GM21367 (cell line): Measurements from ENCODE around the gene PDE9A.

Experiments
- ATAC-seq: cut with Tn5 transposase; IDR thresholded peaks from one replicate; pipeline ENCODE4 v1.9.1; 2021; ENCODE audit not compliant: unreplicated experiment

The PDE9A gene

DNA sequence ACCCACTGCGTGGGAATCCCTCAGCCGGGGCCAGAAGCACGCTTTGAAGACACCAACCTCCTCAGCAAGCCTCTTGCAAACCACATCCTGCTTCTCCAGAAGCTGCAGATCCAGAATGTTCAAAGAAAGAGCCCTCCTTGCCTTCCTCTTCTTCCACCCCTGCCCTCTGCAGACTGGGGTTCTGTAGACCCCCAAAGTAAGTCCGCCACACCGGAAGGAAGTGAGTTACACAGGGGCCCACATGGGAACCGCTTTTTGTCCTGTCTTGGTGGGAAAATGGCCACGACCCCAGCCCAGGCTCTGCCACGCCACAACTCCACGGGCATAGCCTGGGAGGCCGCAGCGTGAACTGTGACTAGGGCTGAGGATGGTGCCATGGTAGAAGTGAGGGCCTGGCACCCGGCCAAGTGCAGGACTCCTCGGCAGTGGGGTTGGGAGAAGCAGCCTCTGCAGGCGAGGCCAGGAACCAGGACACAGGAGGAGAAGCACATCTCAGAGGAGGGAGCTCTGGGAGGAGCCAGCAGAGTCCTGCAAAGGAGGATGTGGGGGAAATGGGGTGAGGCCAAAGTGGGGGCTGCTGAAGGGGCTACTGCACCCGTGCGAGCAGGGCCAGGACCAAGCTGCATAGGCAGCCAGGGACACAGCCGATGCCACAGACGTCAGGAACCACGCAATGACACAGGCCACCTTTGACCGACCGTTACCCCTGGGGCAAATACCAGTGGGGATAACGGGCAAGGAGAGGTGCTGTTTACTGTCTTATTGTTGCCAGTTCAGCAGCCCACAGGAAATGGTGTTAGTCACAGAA, 30.9 kb downstream of the PDE9A start:
- ATAC-seq: no peak

GRCh38 chr21:42685036-42685435, 31.6 kb downstream of the PDE9A start:
- ATAC-seq: no peak

GRCh38 chr21:42685954-42686500, 32.6 kb downstream of the PDE9A start:
- ATAC-seq: no peak

GRCh38 chr21:42687796-42688195, 34.4 kb downstream of the PDE9A start:
- no peak for ATAC-seq

DNA sequence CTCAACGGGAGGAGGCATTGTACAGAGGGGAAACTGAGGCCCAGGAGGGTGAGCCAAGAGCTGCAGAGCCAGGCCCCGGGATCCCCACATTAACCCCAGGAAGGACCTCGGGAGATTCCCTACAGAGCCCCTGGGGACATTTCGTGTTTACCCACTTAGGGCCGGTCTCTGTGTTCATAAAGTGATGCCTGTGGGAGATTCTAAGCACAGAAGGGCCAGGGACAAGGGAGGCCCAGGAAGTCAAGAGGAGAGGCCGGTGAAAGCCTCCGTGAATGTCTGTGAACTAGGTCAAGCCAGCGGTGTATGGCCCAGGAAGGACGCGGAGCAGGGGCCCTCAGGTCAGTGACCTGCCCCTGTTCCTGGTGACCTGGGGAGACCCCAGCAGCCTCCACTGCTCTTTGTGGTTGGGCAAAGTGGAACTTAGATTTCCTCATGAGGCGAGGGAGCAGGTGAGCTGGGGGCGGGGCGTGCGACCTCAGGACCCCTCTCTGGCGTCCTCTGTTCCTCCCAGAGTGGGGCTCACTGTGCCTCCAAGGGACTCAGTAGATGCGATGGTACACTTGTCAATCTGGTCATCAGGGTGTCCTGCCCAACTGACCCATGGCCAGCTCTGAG, 34.9 kb downstream of the PDE9A start:
- ATAC-seq: no peak

GRCh38 chr21:42688841-42689371, 35.5 kb downstream of the PDE9A start:
- no peak for ATAC-seq

GRCh38 chr21:42690586-42690985, 37.2 kb downstream of the PDE9A start:
- ATAC-seq: no peak

- ATAC-seq: no peak
These were observed 38.6 kb downstream of the PDE9A start for GRCh38 chr21:42691901-42692559.

DNA sequence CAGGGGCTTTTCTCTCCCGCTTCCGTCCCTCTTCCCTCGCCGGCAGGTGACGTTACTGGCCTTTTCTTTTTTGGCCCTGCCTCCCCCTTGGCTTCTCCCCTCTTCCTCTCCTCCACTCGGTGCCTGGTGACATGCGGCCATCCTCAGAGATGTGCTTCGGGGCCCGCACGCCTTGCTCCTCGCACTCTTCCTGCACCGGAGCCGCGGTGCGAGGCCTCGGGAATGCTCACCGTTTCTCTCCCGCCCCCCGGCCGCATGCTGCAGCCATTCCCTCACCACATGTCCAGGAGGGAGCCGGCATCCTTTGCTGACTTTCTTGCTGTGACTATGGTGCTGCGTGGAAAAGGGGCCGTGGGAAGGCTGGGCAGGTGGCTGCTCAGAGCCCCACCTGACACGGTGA, 39.3 kb downstream of the PDE9A start:
- no peak for ATAC-seq

- ATAC-seq: no peak
These were observed 41.6 kb downstream of the PDE9A start for GRCh38 chr21:42694751-42695696.

DNA sequence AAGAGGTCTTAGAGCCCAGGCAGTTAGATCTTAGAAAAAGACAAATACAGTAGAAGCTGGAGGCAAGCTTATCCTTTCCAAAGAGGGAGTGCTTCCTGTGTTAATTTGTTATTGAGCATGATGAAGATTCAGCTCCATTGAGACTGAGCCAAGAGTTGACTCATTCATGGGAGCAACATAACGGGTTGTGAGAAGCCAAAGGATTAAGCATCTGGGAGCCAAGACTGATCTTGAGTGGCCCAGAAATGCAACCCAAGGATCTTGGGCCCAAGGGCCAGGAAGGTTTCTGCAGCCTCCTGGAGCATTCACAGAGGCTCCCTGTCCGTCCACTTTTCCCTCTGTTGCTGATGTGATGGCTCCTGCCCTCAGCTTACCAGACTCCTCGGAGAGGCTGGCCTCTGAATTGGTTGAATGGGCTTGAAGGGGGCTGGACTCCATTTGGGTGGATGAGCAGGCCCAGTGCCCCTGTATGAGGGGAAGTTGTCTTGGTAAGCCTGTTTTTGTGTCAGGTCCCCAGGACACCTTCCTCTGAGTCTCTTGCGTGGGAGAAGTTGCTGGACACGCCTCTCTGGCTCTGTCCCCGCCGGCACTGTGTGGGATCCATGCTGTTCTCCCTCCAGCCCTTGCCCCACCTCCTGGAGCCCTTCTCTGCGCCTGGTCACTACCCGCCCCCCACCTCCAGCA, 42.4 kb downstream of the PDE9A start:
- no peak for ATAC-seq

DNA sequence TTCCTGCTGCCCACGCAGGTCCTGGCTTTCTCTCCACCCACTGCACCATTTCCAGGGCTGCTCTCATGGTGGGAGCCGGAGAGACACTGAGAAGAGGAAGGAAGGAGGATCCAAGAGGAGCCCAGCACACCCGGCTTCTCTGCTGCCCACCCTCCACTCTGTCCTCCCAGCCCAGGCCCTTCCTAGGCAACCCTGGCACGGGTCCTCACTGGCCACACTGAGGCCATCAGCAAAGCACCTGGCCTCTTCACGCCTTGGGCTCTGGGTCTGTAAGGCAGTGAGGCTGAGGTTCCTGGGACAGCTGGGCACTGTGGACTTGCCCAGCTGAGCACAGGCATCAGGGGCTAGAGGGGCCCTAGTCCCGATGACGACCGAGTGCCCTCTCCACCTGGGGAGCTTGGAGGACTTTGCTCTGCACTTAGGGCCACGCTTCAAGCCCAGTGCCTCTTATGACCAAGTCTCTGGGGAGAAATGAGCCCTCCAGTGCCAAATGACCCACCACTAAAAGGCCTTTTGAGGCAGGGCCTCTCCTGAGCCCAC, 43.1 kb downstream of the PDE9A start:
- ATAC-seq: no peak

DNA sequence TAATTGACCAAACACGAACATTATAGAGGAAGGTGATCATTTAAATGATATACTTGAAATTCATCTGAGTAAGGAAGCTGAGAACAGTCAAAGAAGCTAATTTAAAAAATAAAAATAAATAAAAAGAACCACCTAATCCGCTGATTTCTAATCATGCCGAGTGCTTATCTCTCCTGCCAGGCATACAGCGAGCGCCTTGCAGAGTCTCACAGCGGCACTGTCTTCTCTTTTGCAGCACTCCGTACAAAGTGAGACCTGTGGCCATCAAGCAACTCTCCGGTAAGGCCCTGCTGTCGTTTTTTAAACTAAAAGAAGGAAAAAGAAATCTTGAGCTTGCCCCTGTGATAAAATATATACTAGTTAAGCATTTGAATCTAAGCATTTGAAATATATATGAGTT, 45.3 kb downstream of the PDE9A start:
- no peak for ATAC-seq

GRCh38 chr21:42699196-42699595, 45.8 kb downstream of the PDE9A start:
- ATAC-seq: no peak

- no peak for ATAC-seq
These were observed 48.5 kb downstream of the PDE9A start for GRCh38 chr21:42701706-42702456.

DNA sequence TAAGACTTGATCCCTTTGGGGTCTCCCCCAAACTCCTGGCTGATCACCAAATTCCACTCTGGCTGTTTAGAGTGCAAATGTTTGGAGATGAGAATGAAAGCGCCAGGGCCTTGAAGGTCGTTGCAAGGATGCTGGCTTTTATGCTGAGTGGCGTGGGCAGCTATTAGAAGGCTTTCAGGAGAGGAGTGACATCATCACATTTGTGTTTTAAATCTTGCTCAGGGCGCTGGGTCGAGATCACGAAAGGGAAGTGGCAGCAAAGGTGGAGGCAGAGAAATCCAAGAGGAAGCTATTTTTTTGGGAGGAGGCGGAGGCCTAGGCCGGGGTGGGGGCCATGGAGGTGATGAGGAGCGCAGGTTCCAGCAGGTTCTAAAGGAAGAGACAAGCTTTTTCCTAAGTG, 49.3 kb downstream of the PDE9A start:
- ATAC-seq: no peak

- no peak for ATAC-seq
These were observed 49.9 kb downstream of the PDE9A start for GRCh38 chr21:42703136-42703908.

- ATAC-seq: no peak
These were observed 50.5 kb downstream of the PDE9A start for GRCh38 chr21:42703965-42704364.
